ENCODE measurements around the gene CCDC40.

Gene CCDC40

DNA sequence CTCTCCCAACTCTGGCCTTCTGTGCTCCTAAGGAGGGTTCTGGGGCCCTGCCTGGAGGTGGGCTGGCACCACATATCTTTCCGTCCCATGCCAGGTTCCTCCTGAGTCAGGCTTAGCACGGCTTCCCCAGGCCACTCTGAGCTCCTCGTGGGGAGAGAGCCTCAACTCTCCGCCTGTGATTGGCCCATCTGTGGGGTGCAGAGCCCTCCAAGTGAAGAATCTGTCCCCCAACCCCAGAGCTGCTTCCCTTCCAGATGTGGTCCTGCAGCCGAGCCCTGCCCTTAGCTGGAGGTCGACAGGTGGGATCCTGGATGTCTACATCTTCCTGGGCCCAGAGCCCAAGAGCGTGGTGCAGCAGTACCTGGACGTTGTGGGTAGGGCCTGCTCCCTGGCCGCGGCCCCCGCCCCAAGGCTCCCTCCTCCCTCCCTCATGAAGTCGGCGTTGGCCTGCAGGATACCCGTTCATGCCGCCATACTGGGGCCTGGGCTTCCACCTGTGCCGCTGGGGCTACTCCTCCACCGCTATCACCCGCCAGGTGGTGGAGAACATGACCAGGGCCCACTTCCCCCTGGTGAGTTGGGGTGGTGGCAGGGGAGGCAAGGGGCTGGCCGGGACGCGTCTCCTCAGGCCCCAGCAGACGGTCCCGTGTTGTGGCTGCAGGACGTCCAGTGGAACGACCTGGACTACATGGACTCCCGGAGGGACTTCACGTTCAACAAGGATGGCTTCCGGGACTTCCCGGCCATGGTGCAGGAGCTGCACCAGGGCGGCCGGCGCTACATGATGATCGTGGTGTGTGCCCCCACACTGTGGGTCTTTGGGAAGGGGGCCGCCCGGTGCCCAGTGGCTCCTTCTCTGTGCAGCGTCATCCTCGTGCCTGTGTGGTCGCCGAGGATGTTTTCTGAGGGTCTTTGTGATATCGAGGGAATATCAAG is 71.9 kb downstream of the CCDC40 start:
- ChIA-PET POLR2A (no interaction called here), CTCF (interaction anchor here (1.4 to 2.6 kb wide), 3 partner anchors 7 to 26 kb away, joined by 3 to 20 read pairs (median 4); partner anchors contain the start of gene GAA)
- TF ChIP-seq, protein P1, sequence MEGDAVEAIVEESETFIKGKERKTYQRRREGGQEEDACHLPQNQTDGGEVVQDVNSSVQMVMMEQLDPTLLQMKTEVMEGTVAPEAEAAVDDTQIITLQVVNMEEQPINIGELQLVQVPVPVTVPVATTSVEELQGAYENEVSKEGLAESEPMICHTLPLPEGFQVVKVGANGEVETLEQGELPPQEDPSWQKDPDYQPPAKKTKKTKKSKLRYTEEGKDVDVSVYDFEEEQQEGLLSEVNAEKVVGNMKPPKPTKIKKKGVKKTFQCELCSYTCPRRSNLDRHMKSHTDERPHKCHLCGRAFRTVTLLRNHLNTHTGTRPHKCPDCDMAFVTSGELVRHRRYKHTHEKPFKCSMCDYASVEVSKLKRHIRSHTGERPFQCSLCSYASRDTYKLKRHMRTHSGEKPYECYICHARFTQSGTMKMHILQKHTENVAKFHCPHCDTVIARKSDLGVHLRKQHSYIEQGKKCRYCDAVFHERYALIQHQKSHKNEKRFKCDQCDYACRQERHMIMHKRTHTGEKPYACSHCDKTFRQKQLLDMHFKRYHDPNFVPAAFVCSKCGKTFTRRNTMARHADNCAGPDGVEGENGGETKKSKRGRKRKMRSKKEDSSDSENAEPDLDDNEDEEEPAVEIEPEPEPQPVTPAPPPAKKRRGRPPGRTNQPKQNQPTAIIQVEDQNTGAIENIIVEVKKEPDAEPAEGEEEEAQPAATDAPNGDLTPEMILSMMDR (IDR thresholded peaks at IDR 0.05; ENCODE audit: insufficient read depth, low read length, missing control alignments) = no peak
- DNase-seq (ENCODE audit: low read depth, low spot score) = no peak
- no peak overlapping the region for H3K4me3 ChIP-seq (ENCODE audit: low read depth, low read length)

DNA sequence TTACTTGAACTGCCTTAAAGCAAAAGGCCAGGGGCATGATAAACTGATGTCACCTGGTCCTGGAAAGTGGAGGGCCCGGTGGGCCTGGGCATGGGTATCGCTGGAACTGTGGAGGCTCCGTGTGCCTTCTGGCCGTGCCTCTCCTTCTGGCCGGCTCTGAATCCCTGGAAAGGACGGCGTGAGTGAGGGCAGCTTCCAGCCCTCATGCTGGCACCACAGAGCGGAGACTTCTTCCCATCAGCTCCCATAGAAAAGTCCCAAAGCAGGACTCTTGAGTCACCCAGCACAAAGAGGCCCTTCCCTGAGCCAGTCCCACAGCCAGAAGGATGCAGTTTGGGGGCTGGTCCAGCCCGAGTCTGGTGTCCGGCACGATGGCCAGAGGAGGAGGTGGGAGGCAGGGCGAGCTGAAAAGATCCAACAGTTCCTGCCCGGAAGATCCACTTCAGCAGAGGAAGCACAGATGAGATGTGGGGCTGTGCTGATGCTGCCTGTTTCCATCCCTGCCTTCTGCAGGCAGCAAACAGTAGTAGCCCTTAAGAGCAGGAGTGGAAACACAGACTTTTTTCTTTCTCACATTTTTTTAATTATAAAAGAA is 72.7 kb downstream of the CCDC40 start:
- ChIA-PET POLR2A (interaction anchor here (0.9 kb wide), 1 partner anchor 8 kb away, joined by 3 read pairs; the partner anchor contains the start of gene GAA), CTCF (interaction anchor here (1.5 to 2.6 kb wide), 2 partner anchors 8 to 27 kb away, joined by 4 to 20 read pairs; partner anchors contain the start of gene GAA)
- TF ChIP-seq, protein P1 (IDR thresholded peaks at IDR 0.05; ENCODE audit: insufficient read depth, low read length, missing control alignments) = no peak
- no peak overlapping the region for H3K4me3 ChIP-seq (ENCODE audit: low read depth, low read length)
- no peak for DNase-seq (ENCODE audit: low read depth, low spot score)

DNA sequence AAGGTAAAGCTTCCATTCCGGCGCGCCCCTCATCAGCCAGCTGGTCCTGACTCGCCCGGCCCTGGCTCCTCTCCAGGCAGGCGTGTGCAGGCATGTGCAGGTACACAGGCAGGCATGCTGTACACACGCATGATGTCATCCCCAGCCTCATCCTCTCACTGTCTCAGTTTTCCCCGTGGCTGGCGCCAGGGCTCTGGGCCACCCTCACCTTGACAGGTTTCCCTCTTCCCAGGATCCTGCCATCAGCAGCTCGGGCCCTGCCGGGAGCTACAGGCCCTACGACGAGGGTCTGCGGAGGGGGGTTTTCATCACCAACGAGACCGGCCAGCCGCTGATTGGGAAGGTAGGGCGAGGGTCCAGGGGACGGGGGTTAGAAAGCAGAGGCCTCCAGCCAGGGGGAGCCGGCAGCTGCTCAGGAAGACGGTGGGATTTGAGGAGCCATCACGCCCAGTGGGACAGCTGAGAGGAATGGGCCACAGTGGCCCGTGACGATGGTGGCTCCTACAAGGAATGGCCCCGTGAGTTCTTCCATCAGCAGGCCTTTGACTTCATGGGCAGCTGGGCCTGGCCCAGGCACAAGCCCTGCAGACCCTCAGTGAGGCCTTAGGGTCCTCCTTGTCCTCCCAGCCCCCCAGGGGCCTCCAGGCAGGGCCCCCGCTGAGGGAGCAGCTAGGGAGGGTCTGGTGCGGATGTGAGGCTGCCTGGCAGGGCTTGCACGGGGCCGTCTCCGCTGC is 73.4 kb downstream of the CCDC40 start:
- TF ChIP-seq, protein P1 (IDR thresholded peaks at IDR 0.05; ENCODE audit: insufficient read depth, low read length, missing control alignments) = no peak
- no peak for DNase-seq (ENCODE audit: low read depth, low spot score)
- ChIA-PET CTCF (interaction anchor here (1.5 to 2.6 kb wide), 2 partner anchors 9 to 27 kb away, joined by 4 to 20 read pairs; partner anchors contain the start of gene GAA), POLR2A (interaction anchor here (0.6 to 0.9 kb wide), 2 partner anchors 9 to 88 kb away, joined by 3 read pairs; partner anchors contain the start of gene GAA)
- H3K4me3 ChIP-seq (ENCODE audit: low read depth, low read length) = no peak overlapping the region

DNA sequence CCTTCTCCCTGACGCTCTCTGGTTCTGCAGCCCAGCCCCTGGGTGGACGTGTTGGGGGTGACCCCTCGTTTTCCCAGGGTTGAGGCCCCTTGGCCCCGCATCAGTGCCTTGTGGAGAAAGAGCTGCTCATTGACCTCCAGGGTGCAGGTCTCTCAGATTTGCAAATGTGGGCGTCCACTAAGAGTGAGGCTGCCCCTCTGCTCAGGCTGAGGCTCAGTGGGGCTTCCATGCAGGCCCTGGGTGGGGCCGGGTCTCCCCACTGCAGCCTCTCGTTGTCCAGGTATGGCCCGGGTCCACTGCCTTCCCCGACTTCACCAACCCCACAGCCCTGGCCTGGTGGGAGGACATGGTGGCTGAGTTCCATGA is 74.0 kb downstream of the CCDC40 start:
- no peak overlapping the region for H3K4me3 ChIP-seq (ENCODE audit: low read depth, low read length)
- ChIA-PET POLR2A (interaction anchor here (0.6 to 0.9 kb wide), 2 partner anchors 9 to 89 kb away, joined by 3 read pairs; partner anchors contain the start of gene GAA), CTCF (interaction anchor here (2.6 kb wide), 1 partner anchor 9 kb away, joined by 20 read pairs; the partner anchor contains the start of gene GAA)
- no peak for DNase-seq (ENCODE audit: low read depth, low spot score)
- TF ChIP-seq, protein P1 (IDR thresholded peaks at IDR 0.05; ENCODE audit: insufficient read depth, low read length, missing control alignments) = no peak

DNA sequence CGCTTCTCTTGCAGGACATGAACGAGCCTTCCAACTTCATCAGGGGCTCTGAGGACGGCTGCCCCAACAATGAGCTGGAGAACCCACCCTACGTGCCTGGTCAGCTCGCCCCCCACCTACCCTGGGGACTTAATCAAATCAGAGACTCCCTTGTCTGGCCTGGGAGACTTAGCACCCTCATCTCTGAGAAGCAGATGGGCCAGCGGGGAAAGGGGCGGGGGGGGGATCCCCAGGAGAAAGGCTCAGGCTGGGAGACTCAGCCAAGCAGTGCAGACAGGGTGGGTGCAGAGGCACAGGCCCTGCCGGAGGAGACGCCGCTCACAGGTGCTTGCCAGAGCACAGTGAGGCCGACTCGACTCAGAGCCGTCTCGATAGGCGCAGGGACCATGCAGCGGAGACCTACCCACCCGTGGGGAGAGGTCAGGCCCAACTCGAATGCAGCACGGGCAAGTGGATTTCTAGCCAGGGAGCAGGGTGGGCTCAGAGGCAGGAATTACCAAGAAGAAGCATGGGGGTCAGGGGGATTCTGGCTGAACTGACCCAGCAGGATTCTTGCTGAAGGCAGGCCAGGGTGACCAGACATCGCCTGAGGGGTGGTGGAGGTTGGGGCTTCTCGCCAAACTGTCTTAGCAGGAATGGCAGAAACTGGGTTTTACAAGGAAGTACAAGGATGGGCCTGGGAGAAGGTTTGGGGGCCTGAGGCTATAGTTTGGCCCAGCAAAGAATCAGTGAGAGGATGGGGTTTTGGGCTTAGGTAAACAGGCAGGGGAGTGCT is 74.7 kb downstream of the CCDC40 start:
- no peak for DNase-seq (ENCODE audit: low read depth, low spot score)
- no peak overlapping the region for H3K4me3 ChIP-seq (ENCODE audit: low read depth, low read length)
- TF ChIP-seq, protein P1 (IDR thresholded peaks at IDR 0.05; ENCODE audit: insufficient read depth, low read length, missing control alignments) = no peak
- ChIA-PET CTCF (interaction anchor here (2.6 kb wide), 1 partner anchor 10 kb away, joined by 20 read pairs; the partner anchor contains the start of gene GAA), POLR2A (no interaction called here)

Measured in AG04449 (cell line).